HL-60/S4 treated with retinoic acid at 250 ng/mL for 4 days and 3 days (cell line): Measurements from ENCODE around the gene LSG1.
"Not testable (repeated sequence)": the region's sequence is repeated elsewhere in the genome, so short reads cannot be mapped to it uniquely, and the experiment has no call there.

Experiments used
- in situ Hi-C: fragments of 300-500 bp; cut with MboI; formaldehyde crosslinking; loops from 2 replicates; pipeline ENCODE4 v1.7.0; 2022; ENCODE audit warnings: low sequenced_read_pairs

Gene LSG1

DNA sequence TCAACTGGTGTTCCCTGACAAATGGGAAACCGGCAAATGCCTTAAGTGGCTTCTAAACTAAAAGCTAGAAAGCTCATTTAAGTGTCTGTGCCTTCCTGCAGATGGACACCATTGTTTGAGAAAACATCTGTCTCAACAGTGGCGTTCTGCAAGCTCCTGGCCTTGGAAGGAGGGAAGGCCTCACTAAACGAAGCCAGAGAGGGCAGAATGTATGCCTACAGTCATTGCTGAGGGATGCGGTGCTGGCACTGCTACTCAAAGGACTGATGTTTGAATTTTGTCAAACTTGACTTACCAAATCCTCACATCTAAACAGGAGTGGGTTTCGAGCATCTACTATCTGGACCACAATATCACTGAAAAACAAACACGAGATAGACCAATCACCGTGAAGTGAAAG lies 12.2 kb downstream of the LSG1 start:
- in situ Hi-C loops, result no loop called here

DNA sequence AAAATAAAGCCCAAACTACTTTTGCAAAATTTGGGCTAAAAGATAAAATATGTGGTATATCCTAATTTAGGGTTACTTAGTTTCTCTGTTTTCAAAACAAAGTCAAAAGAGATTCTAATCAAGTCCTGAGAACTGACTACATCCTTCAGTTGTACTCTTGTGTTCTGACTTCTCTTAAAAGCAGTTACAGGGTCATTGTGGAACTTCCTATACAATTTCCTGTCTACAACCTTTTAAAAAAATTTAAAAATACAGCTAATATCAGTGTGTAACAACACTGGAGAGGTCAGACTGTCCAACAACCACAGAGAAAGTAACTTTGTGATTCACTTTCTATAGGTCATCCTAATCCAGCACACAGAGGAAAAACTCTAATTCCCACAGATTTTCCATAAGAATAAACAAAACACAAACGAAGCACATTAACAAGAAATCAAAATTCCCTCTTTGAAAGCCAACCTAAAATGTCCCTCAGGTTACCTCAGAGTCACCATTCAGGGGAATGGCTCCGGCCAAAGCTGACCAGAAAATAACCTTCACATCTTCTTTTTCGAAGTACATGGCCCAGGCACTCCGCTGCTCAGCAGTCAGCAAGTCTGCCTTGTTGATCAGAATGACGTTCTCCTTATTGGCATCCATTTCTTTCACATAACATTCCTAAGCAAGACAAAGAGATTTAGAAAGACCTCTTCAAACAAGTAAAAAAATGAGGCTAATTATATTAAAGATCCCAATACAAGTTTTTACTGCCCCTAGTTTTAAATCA lies 13.3 kb downstream of the LSG1 start:
- in situ Hi-C loops, result no loop called here

DNA sequence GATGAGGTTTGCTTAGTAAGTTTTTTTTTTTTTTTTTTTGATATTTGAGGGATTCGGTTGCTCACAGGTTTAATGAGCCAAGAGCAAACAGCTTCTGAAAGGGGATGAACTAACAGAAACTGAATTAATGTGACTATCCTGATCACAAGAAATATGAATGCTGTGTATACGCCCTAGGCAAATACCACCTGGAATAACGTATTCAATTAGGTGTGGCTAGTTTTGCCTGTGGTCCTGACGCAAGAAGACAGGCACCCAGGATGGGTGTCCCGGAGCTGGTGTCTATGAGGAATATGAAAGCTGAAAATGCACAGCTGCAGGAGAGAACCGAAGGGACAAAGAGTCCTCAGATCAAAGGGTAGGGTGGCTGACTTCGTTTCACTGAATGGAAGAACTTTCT lies 14.6 kb downstream of the LSG1 start:
- in situ Hi-C loops, result no loop called here

DNA sequence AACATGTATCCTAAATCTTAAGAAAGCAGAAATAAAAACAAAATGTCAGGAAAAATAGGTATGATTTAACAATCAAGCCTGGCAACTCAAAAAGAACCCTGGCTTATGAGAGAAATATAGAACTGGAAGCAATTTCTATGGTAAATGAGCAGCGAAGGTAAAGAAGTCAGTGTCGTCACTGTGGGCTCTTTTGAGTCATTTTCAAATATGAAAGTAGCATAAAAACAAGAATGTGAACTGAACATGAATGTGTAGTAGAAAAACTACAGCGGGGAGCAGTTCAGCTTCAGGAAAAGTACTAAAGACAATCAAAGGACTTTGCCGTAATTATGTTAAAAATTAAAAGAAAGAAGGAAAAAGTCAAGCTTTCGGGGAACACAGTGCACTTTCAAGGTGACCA lies 17.5 kb downstream of the LSG1 start:
- in situ Hi-C loops, result no loop called here

- in situ Hi-C loops, result no loop called here
Observed at GRCh38 chr3:194647747-194648146, 24.2 kb downstream of the LSG1 start.

DNA sequence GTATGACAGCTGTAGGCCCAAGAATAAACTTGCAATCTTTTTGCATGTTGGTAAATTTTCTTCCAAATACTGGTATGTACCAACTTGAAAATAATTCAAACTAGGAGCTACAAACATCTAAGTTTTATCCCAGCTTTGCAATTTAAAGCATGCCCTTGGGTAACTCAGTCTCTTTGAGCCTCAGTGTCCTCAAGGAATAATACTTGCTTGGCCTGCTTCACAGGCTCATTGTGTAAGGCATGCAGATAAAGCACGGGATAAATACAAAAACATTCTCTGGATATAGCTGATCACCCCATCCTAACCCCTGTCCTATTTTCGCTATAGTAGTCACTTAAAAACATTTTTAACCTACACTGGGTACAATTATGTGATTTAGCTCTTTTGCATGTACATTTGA lies 29.2 kb downstream of the LSG1 start:
- in situ Hi-C loops, result no loop called here

- in situ Hi-C loops, result no loop called here
Observed at GRCh38 chr3:194640829-194641228, 31.2 kb downstream of the LSG1 start.

- in situ Hi-C loops, result no loop called here
Observed at GRCh38 chr3:194638991-194639605, 32.9 kb downstream of the LSG1 start.

DNA sequence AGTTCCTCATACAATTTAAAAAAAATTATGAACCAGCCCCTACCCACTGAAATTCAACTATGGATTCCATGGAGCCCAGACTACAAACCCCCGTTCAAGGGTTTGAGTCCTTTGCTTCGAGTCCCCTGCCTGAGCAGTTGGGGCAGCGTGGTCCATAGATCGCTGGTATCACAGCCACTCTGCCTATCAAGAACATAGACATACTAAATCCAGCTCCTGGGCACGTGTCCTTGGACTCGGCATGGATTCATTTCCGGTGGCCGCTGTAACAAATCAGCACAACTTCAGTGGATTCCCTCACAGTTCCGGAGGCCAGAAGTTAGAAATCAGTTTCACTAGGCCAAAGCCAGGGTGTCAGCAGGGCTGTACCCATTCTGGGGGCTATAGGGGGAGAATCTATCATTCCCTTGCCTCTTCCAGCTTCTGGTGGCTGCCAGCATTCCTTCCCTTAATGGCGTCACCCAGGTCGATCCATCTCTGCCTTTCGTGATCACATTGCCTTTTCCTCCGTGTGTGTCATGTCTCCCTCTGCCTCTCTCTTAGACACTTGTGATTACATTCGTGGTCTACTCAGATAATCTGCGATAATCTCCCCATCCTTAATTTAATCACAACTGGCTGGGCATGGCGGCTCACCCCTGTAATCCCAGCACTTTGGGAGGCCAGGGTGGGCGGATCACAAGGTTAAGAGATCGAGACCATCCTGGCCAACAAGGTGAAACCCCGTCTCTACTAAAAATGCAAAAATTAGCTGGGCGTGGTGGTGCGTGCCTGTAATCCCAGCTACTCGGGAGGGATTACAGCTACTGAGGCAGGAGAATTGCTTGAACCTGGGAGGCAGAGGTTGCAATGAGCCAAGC lies 34.2 kb downstream of the LSG1 start:
- in situ Hi-C loops, result no loop called here

- in situ Hi-C loops, result no loop called here
Observed at GRCh38 chr3:194637066-194637465, 34.9 kb downstream of the LSG1 start.

GRCh38 chr3:194633349-194634004 lies 38.5 kb downstream of the LSG1 start, which contains the start of gene TMEM44:
TMEM44 (minus strand) TSS chr3:194633419; CDS start chr3:194633215, 204 bp downstream.
- in situ Hi-C loops, result no loop called here

DNA sequence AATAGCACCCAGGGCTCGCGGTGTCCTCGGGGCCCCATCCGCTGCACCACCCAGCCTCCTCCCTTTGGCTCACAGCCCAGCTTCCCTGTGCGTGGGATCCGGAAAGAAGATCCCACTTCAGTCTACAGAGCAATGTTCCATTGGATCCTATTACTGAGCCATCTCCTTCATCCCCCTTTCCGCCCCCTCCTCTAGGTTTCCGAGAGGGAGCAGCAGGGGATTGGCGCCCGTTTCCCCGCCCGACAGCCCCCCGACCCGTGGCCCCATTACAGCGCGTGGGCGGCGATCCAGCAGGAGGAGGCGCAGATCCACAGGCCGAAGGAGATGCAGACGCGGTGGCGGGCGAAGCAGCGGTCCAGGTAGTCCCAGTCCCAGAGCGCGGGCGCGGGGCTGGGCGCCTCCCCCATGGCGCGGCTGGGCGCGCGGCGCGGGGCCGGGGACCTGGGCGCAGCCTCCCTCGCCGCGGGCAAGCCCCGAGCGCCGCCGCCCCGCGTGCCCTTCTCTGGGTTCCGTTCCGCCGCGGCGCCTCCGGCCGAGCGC lies 39.1 kb downstream of the LSG1 start:
- in situ Hi-C loops, result no loop called here

GRCh38 chr3:194632226-194632808 lies 39.7 kb downstream of the LSG1 start:
- in situ Hi-C loops, result no loop called here

DNA sequence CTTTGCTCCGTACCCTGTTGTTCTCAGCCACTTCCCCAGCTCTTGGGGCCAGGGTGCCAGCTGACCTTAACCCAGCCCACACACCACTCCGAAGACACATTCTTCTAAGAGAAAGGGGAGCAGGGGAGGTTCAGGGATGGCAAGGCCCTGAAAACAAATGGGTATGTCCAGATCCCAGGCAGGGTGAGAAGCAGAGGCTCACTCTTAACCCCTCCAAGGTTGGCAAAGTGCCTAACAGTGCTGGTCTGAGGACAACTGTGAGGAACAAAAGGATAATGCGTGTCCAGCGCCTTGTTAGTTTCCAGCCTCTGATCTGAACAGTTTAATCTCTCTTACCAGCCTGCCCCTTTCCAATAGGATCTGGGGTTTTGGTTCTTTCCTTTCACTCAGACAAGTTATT lies 40.3 kb downstream of the LSG1 start:
- in situ Hi-C loops, result no loop called here

- in situ Hi-C loops, result not testable (repeated sequence)
Observed at GRCh38 chr3:194630681-194631080, 41.3 kb downstream of the LSG1 start.

- in situ Hi-C loops, result no loop called here
Observed at GRCh38 chr3:194624956-194625355, 47.0 kb downstream of the LSG1 start.

- in situ Hi-C loops, result no loop called here
Observed at GRCh38 chr3:194623449-194624290, 48.3 kb downstream of the LSG1 start.

DNA sequence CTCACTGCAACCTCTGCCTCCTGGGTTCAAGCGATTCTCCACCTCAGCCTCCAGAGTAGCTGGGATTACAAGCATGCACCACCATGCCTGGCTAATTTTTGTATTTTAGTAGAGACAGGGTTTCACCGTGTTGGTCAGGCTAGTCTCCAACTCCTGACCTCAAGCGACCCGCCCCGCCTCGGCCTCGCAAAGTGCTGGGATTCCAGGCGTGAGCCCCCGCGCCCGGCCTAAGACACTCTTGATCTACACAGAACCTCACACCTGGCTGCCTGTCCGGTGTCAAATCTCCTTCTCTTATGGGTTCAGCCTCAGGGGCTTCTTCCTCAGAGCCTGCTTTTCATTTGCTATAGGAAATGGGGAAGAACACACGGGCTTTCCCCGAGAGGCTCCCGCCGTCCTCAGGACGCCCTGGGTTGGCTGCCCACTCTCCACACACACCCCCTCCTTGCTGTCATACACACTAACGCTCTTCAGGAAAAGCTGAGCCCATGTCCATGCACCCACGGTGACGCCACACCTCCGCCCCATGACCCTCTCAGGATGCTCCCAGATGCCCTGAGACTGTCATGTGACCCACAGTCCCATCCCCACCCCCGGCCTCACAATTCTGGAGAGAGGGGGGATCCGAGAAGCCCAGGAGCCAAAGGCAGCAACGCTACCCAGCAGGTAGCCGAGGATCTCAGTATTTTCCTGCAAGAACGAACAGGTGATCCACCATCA lies 49.2 kb downstream of the LSG1 start:
- in situ Hi-C loops, result no loop called here

- in situ Hi-C loops, result no loop called here
Observed at GRCh38 chr3:194621947-194622346, 50.0 kb downstream of the LSG1 start.
